Breast epithelium (tissue), 3 donors: ENCODE measurements around the gene SAMD15.

ENCODE experiments used
- POLR2A ChIP-seq: fragments of 450-650 bp; IDR thresholded peaks from one replicate; pipeline ENCODE4 v1.6.1; 2016; ENCODE audit warnings: antibody characterized with exemption, mild to moderate bottlenecking, moderate library complexity
- TF ChIP-seq, protein P1 (sequence below), 3 donors: fragments of 450-650 bp; IDR thresholded peaks; one replicate each; pipeline ENCODE4 v1.5.1; 2016 to 2017; ENCODE audit warnings: antibody characterized with exemption in 3 of 3, mild to moderate bottlenecking in 3 of 3, moderate library complexity in 3 of 3

DNA sequence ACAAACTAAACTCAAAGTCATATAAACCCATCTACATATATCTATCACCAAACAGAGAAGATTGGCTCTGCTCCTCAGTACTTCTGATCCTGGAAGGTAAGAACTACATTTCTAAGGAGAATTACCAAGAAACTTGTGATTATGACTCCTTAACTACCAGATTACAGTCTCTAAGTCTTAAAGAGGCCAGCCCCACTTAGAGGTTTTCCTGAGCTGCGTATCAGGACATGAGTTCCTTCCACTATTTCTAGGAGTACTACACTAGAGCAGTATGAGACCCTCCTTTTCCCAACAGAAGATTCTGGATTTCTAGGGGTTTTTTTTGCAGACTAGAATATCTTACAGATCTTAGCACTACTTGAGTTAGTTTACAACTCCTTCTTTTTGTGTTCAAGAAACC is 46.2 kb downstream of the SAMD15 start, which contains the start of gene NOXRED1:
- TF ChIP-seq, protein P1, sequence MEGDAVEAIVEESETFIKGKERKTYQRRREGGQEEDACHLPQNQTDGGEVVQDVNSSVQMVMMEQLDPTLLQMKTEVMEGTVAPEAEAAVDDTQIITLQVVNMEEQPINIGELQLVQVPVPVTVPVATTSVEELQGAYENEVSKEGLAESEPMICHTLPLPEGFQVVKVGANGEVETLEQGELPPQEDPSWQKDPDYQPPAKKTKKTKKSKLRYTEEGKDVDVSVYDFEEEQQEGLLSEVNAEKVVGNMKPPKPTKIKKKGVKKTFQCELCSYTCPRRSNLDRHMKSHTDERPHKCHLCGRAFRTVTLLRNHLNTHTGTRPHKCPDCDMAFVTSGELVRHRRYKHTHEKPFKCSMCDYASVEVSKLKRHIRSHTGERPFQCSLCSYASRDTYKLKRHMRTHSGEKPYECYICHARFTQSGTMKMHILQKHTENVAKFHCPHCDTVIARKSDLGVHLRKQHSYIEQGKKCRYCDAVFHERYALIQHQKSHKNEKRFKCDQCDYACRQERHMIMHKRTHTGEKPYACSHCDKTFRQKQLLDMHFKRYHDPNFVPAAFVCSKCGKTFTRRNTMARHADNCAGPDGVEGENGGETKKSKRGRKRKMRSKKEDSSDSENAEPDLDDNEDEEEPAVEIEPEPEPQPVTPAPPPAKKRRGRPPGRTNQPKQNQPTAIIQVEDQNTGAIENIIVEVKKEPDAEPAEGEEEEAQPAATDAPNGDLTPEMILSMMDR (IDR thresholded peaks at IDR 0.05): no peak
- no peak for TF ChIP-seq POLR2A
